Measurements from ENCODE around the gene APC. TPM values are rescaled to one million over a fixed set of nuclear protein-coding genes. Genes with fewer than 3 reads are reported as not detected.

Gene APC
- total and polyA plus RNA-seq, 2 donors (not counting 3 experiments of a cell fraction or from before 2014, with no cell fraction given), result 11.2 to 39.6 TPM

GRCh38 chr5:112800891-112801290 lies 63.2 kb downstream of the APC start:
- Histone ChIP-seq H3K9me1 (replicated peaks; ENCODE audit: control insufficient read depth, extremely low read depth, insufficient read depth, low read length) (no peaks in the 10 kb centered on the region), H2AFZ (ENCODE audit: low read depth, low read length) (no peak overlapping the region), H3K36me3 (ENCODE audit: control insufficient read depth in 2 of 2, extremely low read depth in 1 of 2, insufficient read depth in 2 of 2, low read length in 2 of 2) (peaks cover 0 to 4% of the 10 kb centered on the region in 2 experiments), H3K4me3 (replicated peaks in 1 of 3; ENCODE audit: insufficient read depth in 1 of 3, low read depth in 1 of 3, low read length in 3 of 3) (no peak overlapping the region), H3K27ac (ENCODE audit: insufficient read depth, low read depth, low read length) (no peak overlapping the region), H3K4me1 (ENCODE audit: control insufficient read depth, extremely low read depth, insufficient read depth, low read length) (no peaks in the 10 kb centered on the region), H4K20me1 (replicated peaks; ENCODE audit: control insufficient read depth, extremely low read depth, insufficient read depth, low read length) (no peaks in the 10 kb centered on the region), H3K9ac (replicated peaks; ENCODE audit: extremely low read depth, insufficient read depth, low read length) (no peak overlapping the region), H3K9me3 (replicated peaks; ENCODE audit: control insufficient read depth, insufficient read depth, low read length) (no peaks in the 10 kb centered on the region), H3K4me2 (ENCODE audit: insufficient read depth, low read length) (no peak overlapping the region), H3K27me3 (ENCODE audit: control insufficient read depth in 2 of 2, insufficient read depth in 2 of 2, low read length in 2 of 2) (no peaks in the 10 kb centered on the region), H3K79me2 (ENCODE audit: control insufficient read depth, insufficient read depth, low read length) (no peaks in the 10 kb centered on the region)
- dilution Hi-C loops (cut with MboI; ENCODE audit: extremely low pct_ligation_motif_present, low sequenced_read_pairs) (no loop called here), intact Hi-C loops (cut with micrococcal nuclease) (no loop called here)
- no peak for FAIRE-seq
- no TSS peak for BruUV-seq (replicated peaks)
- DNase-seq (ENCODE audit: low read depth, low spot score), result no peak
- no peak for TF ChIP-seq FOS (IDR thresholded peaks at IDR 0.05; ENCODE audit: borderline replicate concordance, insufficient read depth, low read length)
- no peak for TF ChIP-seq CTCF (IDR thresholded peaks at IDR 0.05; ENCODE audit: extremely low read depth in 1 of 2, insufficient read depth in 1 of 2, low read depth in 1 of 2, low read length in 2 of 2)
- TF ChIP-seq GATA2 (IDR thresholded peaks at IDR 0.05; ENCODE audit: insufficient read depth, insufficient read length, low read depth, low read length), result no peak
- ChIA-PET CTCF (interaction anchor here (1.1 to 1.2 kb wide), 2 partner anchors 43 to 47 kb away, joined by 3 to 5 read pairs; no protein-coding TSS in a partner anchor), POLR2A (no interaction called here)

GRCh38 chr5:112811023-112811422 lies 73.3 kb downstream of the APC start:
- no peak overlapping the region for H3K9ac ChIP-seq (replicated peaks; ENCODE audit: extremely low read depth, insufficient read depth, low read length)
- ChIA-PET CTCF (interaction anchor here (1.8 kb wide), 1 partner anchor 37 kb away, joined by 4 read pairs; no protein-coding TSS in a partner anchor), POLR2A (no interaction called here)
- no peak overlapping the region for H2AFZ ChIP-seq (ENCODE audit: low read depth, low read length)
- H4K20me1 ChIP-seq (replicated peaks; ENCODE audit: control insufficient read depth, extremely low read depth, insufficient read depth, low read length), result no peaks in the 10 kb centered on the region
- DNase-seq (ENCODE audit: low read depth, low spot score) (no peak), FAIRE-seq (no peak)
- no peaks in the 10 kb centered on the region for H3K4me1 ChIP-seq (ENCODE audit: control insufficient read depth, extremely low read depth, insufficient read depth, low read length)
- H3K9me3 ChIP-seq (replicated peaks; ENCODE audit: control insufficient read depth, insufficient read depth, low read length), result no peaks in the 10 kb centered on the region
- dilution Hi-C loops (cut with MboI; ENCODE audit: extremely low pct_ligation_motif_present, low sequenced_read_pairs), result no loop called here
- no peak overlapping the region for H3K27ac ChIP-seq (ENCODE audit: insufficient read depth, low read depth, low read length)
- no TSS peak for BruUV-seq (replicated peaks)
- H3K9me1 ChIP-seq (replicated peaks; ENCODE audit: control insufficient read depth, extremely low read depth, insufficient read depth, low read length), result no peaks in the 10 kb centered on the region
- no peaks in the 10 kb centered on the region for H3K79me2 ChIP-seq (ENCODE audit: control insufficient read depth, insufficient read depth, low read length)
- no peak for TF ChIP-seq MYC (IDR thresholded peaks at IDR 0.05; ENCODE audit: low read depth, low read length)
- TF ChIP-seq FOS (IDR thresholded peaks at IDR 0.05; ENCODE audit: borderline replicate concordance, insufficient read depth, low read length), result no peak
- TF ChIP-seq GATA2 (IDR thresholded peaks at IDR 0.05; ENCODE audit: insufficient read depth, insufficient read length, low read depth, low read length), result no peak
- TF ChIP-seq MAX (IDR thresholded peaks at IDR 0.05; ENCODE audit: insufficient read depth, insufficient read length), result no peak
- TF ChIP-seq CTCF (IDR thresholded peaks at IDR 0.05; ENCODE audit: extremely low read depth in 1 of 2, insufficient read depth in 1 of 2, low read depth in 1 of 2, low read length in 2 of 2), result no peak
- TF ChIP-seq POLR2A (IDR thresholded peaks at IDR 0.05; ENCODE audit: low read depth, low read length), result no peak
- TF ChIP-seq POLR2AphosphoS5 (IDR thresholded peaks at IDR 0.05; ENCODE audit: insufficient read depth, low read depth, low read length), result no peak
- no peak for TF ChIP-seq JUN (IDR thresholded peaks at IDR 0.05; ENCODE audit: borderline replicate concordance, insufficient read depth, insufficient read length, low read depth)
- TF ChIP-seq EZH2 (IDR thresholded peaks at IDR 0.05; ENCODE audit: borderline replicate concordance, low read depth, low read length, severe bottlenecking), result no peak
- H3K27me3 ChIP-seq (ENCODE audit: control insufficient read depth in 2 of 2, insufficient read depth in 2 of 2, low read length in 2 of 2), result no peaks in the 10 kb centered on the region
- intact Hi-C loops (cut with micrococcal nuclease), result no loop called here
- H3K4me3 ChIP-seq (replicated peaks in 1 of 3; ENCODE audit: insufficient read depth in 1 of 3, low read depth in 1 of 3, low read length in 3 of 3), result no peak overlapping the region
- no peak overlapping the region for H3K4me2 ChIP-seq (ENCODE audit: insufficient read depth, low read length)
- no peaks in the 10 kb centered on the region for H3K36me3 ChIP-seq (ENCODE audit: control insufficient read depth in 2 of 2, extremely low read depth in 1 of 2, insufficient read depth in 2 of 2, low read length in 2 of 2)

Measured in endothelial cell of umbilical vein (primary cell).